PFSK-1 (cell line): Measurements from ENCODE around the gene BCAS1.

Experiments
- POLR2AphosphoS5 ChIP-seq: IDR thresholded peaks from 2 replicates; pipeline ENCODE4 v1.6.1; 2012; ENCODE audit warnings: low read depth, mild to moderate bottlenecking, control low read depth, low read length, moderate library complexity
- REST ChIP-seq, 2 experiments: IDR thresholded peaks; 2 replicates each; pipeline versions ENCODE4 v1.6.1 to v1.8.0; 2011 to 2012; ENCODE audit warnings: low read depth in 2 of 2, low read length in 2 of 2, control low read depth in 1 of 2, inconsistent platforms in 1 of 2, mild to moderate bottlenecking in 1 of 2, moderate library complexity in 1 of 2; ENCODE audit not compliant: insufficient read depth in 1 of 2
- SIN3A ChIP-seq: IDR thresholded peaks from 2 replicates; pipeline ENCODE4 v1.6.1; 2012; ENCODE audit warnings: mild to moderate bottlenecking, low read length, moderate library complexity, borderline replicate concordance; ENCODE audit not compliant: insufficient read depth
- TAF1 ChIP-seq: IDR thresholded peaks from 2 replicates; pipeline ENCODE4 v1.6.1; 2012; ENCODE audit warnings: low read length, control low read depth, borderline replicate concordance; ENCODE audit not compliant: insufficient read depth

- TF ChIP-seq POLR2AphosphoS5 = no peak
- no peak for TF ChIP-seq SIN3A
- no peak for TF ChIP-seq REST (IDR thresholded peaks at IDR 0.05; ENCODE audit: insufficient read depth in 1 of 2, low read depth in 2 of 2, low read length in 2 of 2)
- no peak for TF ChIP-seq TAF1
Observed at GRCh38 chr20:54090230-54091119, 20.1 kb upstream of the BCAS1 start.
